A549 (cell line): ENCODE measurements around the gene ZNF132.

Source experiments
- CTCF ChIP-seq: fragments of >200 bp; sonication (Bioruptor Twin); formaldehyde crosslinking; IDR thresholded peaks from 3 replicates; pipeline ENCODE4 v1.5.1; 2016
- EP300 ChIP-seq, 2 experiments: fragments of >200 bp; sonication (Bioruptor Twin); formaldehyde crosslinking; IDR thresholded peaks; 2 replicates in 1 of 2; 3 replicates in 1 of 2; pipeline ENCODE4 v1.6.1; 2016 to 2017
- POLR2A ChIP-seq: IDR thresholded peaks from 2 replicates; pipeline ENCODE4 v1.6.1; 2012; ENCODE audit warnings: mild to moderate bottlenecking, low read length
- SMC3 ChIP-seq: fragments of >200 bp; sonication (Bioruptor Twin); formaldehyde crosslinking; IDR thresholded peaks from 3 replicates; pipeline ENCODE4 v1.6.1; 2018; ENCODE audit warnings: inconsistent platforms

- TF ChIP-seq CTCF = no peak
- TF ChIP-seq EP300 (IDR thresholded peaks at IDR 0.05) = no peak
- no peak; the same call in none of the 2 replicates for TF ChIP-seq POLR2A
- TF ChIP-seq SMC3 = no peak
Measured at GRCh38 chr19:58474997-58475713, 35.2 kb upstream of the ZNF132 start.
